Measurements from ENCODE around the gene PPP1R36. TPM values are rescaled to one million over a fixed set of nuclear protein-coding genes. Genes with fewer than 3 reads are reported as not detected.
"Not testable (repeated sequence)": the region's sequence is repeated elsewhere in the genome, so short reads cannot be mapped to it uniquely, and the experiment has no call there.

Gene PPP1R36
- polyA plus RNA-seq, 3 donors: 0.79 to 1.1 (median 1.0) TPM

DNA sequence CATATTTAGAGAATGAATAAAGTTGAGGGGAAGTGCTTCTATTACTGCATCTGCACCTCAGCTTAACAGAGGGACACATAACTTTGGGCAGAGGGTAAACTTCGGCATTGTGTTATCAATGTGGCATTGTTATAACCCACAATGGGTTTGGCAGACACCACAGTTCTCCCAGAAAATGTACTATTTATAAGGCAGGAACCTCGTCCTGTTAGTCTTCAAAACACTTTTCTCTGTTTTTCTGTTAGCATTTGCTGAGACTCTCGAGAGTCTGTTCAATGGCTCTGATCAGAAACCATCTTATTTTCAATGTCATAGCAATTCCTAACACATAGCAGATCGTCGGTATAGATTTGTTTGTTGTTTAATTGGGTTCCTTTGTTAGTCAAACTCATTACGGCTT lies 13.9 kb downstream of the PPP1R36 start:
- no peak for DNase-seq (ENCODE audit: low read depth in 3 of 3, low spot score in 2 of 3)

- no peak for DNase-seq (ENCODE audit: low read depth in 3 of 3, low spot score in 2 of 3)
Measured at GRCh38 chr14:64566651-64567122, 16.9 kb downstream of the PPP1R36 start.

- DNase-seq (ENCODE audit: low read depth in 3 of 3, low spot score in 2 of 3): no peak
Measured at GRCh38 chr14:64569138-64569631, 19.4 kb downstream of the PPP1R36 start.

- not testable (repeated sequence) for DNase-seq (ENCODE audit: low read depth in 3 of 3, low spot score in 2 of 3)
Measured at GRCh38 chr14:64569646-64570045, 19.9 kb downstream of the PPP1R36 start.

DNA sequence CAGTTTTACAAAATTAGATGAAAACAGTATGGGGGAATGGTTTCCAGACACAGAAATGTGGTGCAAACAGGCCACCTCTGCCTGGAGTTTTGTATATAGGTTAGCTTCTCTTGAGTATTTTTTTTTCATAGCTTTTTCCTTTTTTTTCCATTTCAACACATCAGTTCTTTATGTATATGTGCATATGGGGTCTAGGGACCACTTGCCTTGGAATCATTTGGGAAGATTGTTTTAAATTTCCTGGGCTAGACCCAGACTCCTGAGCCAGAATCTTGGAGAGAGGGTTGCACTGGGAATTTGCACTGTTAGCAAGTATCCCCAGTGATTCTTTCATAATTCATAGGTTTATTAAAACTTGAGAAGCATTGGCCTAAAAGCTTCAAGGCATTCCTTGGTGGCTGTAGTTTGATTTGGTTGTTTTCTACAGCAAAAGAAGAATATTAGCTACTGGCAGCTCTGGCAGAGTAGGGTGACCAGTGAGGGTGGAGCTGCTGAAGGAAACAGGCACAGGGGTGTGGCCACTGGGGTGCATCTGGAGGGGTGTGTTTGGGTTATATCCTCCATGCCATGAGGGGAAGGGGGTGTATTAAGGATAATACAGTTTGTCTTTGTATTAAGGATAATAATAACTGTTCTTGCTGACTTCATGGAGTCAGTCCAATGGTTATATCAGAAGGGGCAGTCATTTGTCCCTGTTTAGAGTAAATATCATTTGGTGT lies 22.8 kb downstream of the PPP1R36 start:
- no peak for DNase-seq (ENCODE audit: low read depth in 3 of 3, low spot score in 2 of 3)

DNA sequence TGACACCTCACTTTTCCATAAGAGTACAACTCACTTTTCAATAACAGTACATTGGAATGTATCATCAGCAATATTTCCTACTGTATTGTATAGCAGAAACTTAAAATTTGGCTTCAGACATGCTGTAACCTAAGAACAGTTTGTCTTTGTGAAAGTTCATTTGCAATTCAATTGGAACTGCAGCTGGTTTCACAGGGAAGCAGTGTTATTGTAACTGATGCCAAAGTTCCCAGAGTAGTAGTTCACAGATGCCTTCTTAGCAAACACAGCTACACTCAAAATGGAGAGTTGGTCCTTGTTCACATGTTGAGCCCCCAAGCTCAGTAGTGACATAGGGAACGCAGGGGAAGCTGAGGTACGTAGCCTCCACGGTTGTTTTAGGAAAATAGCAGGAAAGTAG lies 23.3 kb downstream of the PPP1R36 start:
- no peak for DNase-seq (ENCODE audit: low read depth in 3 of 3, low spot score in 2 of 3)

DNA sequence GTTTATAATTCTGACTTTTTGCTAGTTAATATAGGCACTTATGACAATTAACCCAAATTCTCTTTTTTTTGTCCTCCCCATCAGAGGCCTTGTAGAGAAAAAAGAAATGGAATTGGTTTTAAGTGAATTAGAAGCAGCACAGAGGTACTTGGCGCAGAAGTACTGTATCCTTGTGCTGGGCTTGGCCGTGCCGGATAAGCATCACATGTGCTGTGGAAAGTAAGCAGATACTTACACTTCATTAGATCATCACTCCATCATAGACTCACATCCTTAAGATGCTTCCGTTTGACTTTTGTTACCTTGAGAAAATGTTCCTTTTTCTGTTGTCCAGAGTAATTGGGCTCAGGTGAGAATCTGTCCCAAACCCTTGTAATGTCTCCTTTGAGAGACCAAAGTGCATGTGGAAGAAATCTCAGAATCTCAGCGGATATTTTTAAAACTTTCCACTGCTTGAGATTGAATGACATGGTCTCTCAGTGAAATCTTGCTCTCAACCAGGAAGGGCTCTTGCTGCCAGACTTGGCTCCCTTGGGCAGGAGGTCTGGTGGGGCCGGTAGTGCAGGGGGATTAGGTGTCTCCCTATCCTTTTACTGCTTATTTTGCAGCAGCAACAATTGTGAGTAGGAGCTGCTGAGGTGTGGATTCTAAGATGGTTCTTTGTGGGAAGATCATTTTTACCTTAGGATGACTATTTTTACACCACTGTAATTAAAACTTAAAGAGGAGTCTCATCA lies 24.8 kb downstream of the PPP1R36 start:
- no peak for DNase-seq (ENCODE audit: low read depth in 3 of 3, low spot score in 2 of 3)

DNA sequence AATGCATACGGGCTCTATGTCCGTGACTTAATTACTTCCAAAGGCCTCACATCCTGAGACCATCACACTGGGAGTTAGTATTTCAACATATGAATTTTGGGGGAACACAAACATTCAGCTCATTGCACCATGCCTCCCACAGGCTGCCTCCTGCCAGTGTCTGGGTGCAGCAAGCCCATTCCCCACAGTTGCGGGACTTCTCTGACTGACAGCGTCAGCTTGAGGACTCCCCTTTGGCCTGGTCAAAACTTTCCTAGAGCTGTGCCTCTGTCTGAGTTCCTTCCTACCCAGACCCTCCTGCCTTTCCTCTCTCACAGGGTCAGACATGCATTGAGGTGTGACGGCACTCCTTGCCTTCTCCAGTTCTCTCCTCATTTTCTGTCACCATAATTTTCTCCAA lies 27.4 kb downstream of the PPP1R36 start:
- DNase-seq (ENCODE audit: low read depth in 3 of 3, low spot score in 2 of 3): no peak

- DNase-seq (ENCODE audit: low read depth in 3 of 3, low spot score in 2 of 3): no peak
Measured at GRCh38 chr14:64580467-64580866, 30.7 kb downstream of the PPP1R36 start.

DNA sequence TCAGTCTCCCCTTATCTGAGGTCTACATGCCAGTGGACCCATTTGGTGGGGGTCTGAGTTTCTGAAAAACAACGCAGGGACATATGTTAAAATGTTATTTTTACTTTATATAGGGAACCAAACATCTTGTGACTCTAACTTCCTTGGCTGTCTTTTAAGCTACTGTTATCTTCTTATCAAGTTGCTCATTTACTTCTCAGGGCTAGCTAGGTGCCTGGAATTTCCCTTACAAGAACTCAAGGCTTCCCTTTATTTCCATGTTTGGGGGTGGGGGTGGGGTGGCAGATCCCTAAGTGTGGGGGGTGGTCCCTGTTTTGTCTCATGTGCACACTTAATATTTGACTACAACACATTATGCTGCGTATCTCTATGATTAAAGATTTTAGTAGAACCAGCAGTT lies 31.6 kb downstream of the PPP1R36 start:
- no peak for DNase-seq (ENCODE audit: low read depth in 3 of 3, low spot score in 2 of 3)

- DNase-seq (ENCODE audit: low read depth in 3 of 3, low spot score in 2 of 3): no peak
Measured at GRCh38 chr14:64581817-64582216, 32.1 kb downstream of the PPP1R36 start.

- DNase-seq (ENCODE audit: low read depth in 3 of 3, low spot score in 2 of 3): no peak
Measured at GRCh38 chr14:64584190-64584589, 34.4 kb downstream of the PPP1R36 start.

DNA sequence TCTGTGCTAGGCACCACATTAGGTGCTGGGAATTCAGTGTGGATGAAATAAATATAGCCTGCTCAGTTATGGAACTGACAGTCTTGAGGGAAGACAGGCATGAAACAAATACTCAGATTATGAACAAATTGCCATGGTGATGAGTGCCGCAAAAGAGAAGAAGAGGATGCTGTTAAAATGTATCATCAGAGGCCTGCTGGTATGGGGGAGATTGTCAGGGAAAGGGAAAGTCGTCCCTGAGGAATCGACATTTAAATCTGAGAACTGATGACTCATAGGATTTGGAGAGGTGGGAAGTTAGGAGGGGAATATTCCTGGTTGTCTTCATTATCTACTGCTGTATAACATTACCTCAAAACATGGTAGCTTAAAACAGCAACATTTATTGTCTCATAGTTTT lies 42.0 kb downstream of the PPP1R36 start:
- DNase-seq (ENCODE audit: low read depth in 3 of 3, low spot score in 2 of 3): no peak

DNA sequence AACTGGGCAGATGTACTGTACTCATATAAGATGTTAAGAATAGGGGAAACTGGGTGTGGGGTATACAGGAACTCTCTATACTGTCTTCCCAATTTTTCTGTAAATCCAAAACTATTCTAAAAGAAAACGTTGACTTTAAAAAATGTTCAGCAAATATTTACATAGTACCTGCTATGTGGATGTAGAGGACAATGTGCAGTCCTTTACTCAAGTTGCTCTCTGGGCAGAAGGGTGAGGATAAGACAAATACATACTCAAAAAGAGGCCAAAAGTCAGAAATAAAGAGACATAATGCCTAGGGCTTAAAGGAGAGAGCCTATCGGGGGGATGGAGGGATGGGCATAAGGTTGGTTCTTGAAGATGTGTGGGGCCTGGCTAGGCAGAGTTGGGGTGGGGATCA lies 44.7 kb downstream of the PPP1R36 start:
- no peak for DNase-seq (ENCODE audit: low read depth in 3 of 3, low spot score in 2 of 3)

- no peak for DNase-seq (ENCODE audit: low read depth in 3 of 3, low spot score in 2 of 3)
Measured at GRCh38 chr14:64598404-64598803, 48.6 kb downstream of the PPP1R36 start.

DNA sequence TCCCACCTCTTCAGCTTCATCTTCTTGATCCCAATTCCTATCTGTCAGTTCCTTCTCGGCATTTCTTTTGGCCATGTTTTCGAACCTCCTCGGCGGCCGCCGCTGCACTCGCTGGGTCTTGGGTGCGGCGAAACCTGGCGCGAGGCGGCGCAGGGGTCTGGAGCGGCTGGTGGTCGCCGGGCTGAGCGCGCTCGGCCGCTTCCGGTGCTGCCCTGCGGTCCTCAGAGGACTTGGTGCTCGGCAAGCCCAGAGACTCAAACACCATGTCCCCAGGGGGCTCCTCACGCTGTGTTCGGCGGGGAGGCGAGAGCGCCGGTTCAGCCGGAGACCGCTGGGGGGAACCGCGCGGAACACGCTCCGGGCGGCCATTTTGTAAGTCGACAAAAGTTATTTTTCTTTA lies 51.8 kb downstream of the PPP1R36 start:
- DNase-seq (ENCODE audit: low read depth in 3 of 3, low spot score in 2 of 3): no peak

GRCh38 chr14:64602826-64603225 lies 53.1 kb downstream of the PPP1R36 start:
- no peak for DNase-seq (ENCODE audit: low read depth in 3 of 3, low spot score in 2 of 3)

DNA sequence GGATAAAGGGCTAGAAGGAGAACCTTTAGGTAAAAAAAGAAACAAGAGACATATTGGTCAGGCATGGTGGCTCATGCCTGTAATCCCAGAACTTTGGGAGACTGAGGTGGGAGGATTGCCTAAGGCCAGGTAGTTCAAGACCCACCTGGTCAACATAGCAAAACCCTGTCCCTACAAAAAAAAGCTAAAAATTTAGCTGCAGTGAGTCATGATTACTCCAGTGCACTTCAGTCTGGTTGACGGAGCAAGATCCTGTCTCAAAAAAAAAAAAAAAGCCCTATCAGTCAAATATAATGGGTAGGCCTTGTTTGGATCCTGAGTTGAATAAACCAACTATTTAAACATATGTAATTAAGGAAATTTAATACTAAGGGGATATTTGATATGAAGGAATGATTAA lies 54.2 kb downstream of the PPP1R36 start:
- no peak for DNase-seq (ENCODE audit: low read depth in 3 of 3, low spot score in 2 of 3)

GRCh38 chr14:64604881-64605280 lies 55.1 kb downstream of the PPP1R36 start:
- DNase-seq (ENCODE audit: low read depth in 3 of 3, low spot score in 2 of 3): no peak

GRCh38 chr14:64605926-64606685 lies 56.3 kb downstream of the PPP1R36 start:
- DNase-seq (ENCODE audit: low read depth in 3 of 3, low spot score in 2 of 3): no peak

- DNase-seq (ENCODE audit: low read depth in 3 of 3, low spot score in 2 of 3): no peak
Measured at GRCh38 chr14:64610049-64610746, 60.4 kb downstream of the PPP1R36 start.
